Glomerular visceral epithelial cell (primary cell): ENCODE measurements around the gene SLC22A8.
"Not testable (repeated sequence)": the region's sequence is repeated elsewhere in the genome, so short reads cannot be mapped to it uniquely, and the experiment has no call there.

Experiments used
- DNase-seq: peaks from one replicate; pipeline ENCODE4 v3.0.0-alpha.2; 2016; ENCODE audit errors: extremely low spot score

The SLC22A8 gene

GRCh38 chr11:62988276-62988675, 27.4 kb downstream of the SLC22A8 start:
- DNase-seq = no peak

DNA sequence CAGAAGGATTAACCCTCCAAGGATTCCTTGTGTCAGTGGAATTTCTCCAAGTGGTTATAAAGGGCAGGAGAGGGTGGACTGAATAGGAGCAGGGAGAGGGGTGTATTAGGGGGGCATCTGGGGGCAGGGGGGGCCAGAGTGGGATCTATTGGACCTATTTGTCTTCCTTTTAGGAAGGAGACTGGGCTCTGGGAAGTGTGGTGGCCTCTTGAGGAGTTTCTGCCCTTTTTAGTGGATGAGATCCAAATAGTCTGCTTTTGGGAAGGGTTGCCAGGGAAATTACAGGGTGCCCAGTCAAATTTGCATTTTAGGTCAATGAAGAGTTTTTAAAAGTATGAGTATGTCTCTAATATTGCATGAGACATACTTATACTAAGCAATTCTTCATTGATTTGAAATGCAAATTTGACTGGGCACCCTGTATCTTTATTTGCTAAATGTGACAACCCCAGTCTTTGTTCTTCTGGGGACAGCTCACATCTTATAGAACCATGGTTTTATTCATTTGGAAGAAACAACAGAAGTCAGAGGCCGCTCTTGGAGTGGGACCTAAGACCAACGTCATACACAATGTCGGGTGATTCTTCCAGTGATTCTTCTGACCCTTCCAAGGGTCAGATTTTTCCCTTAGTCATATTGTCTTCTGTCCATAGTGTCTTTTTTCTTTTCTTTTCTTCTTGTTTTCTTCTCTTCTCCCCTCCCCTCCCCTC, 30.4 kb downstream of the SLC22A8 start:
- no peak for DNase-seq

GRCh38 chr11:62984451-62984991, 31.1 kb downstream of the SLC22A8 start, which contains the start of gene SLC22A6:
TSS of gene SLC22A6 (minus strand) at chr11:62984967. CDS start at chr11:62984690, 277 bp downstream.
- no peak for DNase-seq

GRCh38 chr11:62983536-62984199, 32.0 kb downstream of the SLC22A8 start:
- DNase-seq = no peak

DNA sequence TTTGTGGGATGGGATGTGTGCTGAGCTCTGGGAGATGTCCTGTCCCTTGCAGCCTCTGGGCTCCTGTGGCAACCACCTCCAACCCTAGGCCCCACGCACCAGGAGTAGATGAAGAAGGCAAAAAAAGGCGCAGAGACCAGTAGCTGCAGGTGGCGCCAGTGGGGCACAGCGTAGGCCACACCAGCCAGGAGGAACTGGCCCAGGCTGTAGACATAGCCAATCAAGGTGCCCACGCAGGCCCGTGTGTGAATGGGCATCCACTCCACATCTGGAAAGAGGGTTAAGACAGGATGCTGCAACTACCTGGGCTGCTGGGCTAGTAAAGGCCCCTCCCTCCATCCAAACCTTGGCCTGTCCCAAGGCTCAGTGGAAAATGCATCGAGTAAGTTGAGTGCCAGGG, 33.9 kb downstream of the SLC22A8 start:
- DNase-seq = no peak

GRCh38 chr11:62980133-62980760, 35.4 kb downstream of the SLC22A8 start:
- no peak for DNase-seq

DNA sequence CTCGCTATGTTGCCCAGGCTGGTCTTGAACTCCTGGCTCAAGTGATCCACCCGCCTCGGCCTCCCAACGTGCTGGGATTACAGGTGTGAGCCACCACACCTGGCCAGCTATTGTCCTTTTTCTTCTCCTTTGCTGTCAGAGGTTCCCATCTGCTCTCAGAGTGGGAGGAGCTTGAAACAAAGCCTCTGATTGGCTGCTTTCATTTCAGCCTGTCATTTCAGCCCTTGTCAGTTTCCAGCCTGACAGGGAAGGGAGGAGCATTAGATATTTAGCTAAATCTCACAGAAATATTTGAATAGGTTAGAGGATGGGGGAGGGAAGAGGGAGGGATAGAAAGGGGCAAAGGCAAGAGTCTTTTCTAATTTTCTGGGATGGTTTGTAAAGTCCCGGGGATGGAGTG, 39.5 kb downstream of the SLC22A8 start:
- no peak for DNase-seq

- DNase-seq = peak; percentile 11
Observed at GRCh38 chr11:62974848-62975522, 40.7 kb downstream of the SLC22A8 start.

- DNase-seq = no peak
Observed at GRCh38 chr11:62965574-62965973, 50.1 kb downstream of the SLC22A8 start.

GRCh38 chr11:62962391-62962790, 53.2 kb downstream of the SLC22A8 start:
- DNase-seq = no peak

DNA sequence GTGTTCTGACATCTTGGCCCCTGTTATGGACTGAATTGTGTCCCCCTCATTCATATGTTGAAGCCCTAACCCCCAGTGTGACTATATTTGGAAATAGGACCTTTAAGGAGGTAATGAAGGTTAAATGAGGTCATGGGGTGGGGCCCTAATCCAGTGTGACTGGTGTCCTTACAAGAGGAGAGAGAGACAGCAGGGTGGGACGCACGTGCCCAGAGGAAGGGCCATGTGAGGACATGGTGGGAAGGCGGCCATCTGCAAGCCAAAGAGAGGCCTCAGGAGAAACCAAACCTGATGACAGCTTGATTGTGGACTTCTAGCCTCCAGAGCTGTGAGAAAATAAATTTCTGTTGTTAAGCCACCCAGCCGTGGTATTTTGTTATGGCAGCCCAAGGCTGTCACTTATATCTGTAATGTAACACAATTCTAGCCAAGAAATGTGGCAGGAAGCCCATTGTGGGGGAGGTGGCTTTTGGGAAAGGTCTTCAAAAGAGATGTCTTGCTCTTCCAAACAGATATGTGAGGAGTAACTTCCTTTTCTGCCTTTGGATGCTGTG, 54.5 kb downstream of the SLC22A8 start:
- DNase-seq = no peak

DNA sequence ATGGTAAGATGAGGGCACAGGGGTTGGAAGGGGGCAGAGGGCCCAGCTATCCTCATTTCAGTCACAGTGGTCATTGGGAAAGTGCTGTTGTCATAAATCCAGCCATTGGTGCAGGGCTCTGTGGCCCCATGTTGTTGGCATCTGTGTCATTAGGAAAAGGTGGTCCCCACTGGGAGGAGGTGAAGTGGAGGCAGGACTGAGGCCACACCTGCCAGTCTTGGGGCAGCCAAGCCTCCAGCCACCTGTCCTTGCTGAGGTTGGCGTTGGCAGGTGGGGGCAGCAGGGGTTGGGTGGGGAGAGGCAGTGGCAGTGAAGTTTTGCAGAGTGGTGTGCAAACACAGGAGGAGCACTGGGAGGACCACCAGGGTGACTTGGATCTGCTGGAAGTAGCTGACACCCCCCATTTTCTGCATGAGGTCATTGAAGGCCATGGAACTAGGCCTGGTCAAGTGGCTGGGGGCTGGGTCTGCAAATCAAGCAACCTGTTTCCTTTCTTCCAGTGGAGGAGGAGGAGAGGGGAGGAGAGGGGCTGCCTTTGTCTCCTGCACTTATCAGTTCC, 56.1 kb downstream of the SLC22A8 start:
- no peak for DNase-seq

GRCh38 chr11:62958547-62959421, 56.9 kb downstream of the SLC22A8 start:
- DNase-seq = no peak

DNA sequence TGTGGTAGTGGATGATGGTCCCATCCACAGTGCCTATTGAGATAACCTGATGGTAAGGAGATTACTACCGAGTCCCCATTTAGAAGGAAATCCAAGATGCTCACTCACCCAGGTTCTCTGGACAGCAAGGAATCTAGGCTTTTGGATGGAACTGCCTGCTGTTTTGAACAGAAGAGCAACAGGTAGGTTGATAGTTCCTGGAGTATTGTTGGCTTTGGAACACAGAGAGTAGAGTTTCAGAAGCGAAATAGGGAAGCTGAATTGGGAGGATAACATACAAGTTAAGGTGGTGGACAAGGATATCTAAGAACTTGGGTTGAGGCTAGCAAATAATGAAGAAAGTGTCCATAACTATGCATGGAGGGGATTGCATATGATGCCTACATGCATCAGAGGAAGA, 58.5 kb downstream of the SLC22A8 start:
- DNase-seq = no peak

DNA sequence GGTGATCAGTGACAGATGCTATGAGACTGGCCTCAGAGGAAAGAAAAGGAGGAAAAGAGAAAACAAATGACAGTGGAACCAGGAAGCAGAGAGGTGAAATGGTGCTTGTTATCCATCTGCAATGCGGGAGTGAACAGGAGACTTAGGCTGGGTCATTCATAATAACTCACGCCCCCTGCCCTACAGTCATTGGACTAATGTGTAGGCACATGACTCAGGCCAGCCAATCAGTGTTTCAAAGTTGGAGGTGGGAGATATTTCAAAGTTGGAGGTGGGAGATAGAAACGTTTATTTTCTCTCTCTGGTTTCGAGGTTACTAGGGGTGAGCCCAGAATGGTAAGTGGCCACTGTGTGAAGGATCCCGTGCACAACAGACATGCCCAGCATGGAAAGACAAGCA, 61.2 kb downstream of the SLC22A8 start:
- DNase-seq = no peak

DNA sequence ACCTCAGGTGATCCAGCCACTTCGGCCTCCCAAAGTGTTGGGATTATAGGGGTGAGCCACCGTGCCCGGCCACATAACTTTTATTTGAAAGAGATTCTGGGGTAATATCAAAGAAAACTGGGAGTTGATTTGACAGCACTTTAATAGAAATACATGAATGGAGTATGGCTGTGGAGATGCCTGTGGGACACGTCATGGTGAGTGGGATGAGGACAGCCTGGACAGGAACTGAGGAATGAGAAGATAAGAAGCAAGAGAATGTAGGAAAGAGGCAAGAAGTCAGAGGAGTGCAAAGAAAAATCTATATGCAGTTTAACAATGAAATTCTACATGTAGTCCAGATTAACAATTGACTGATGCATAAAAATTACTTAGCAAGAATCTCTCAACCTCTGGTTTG, 61.8 kb downstream of the SLC22A8 start:
- no peak for DNase-seq

GRCh38 chr11:62948765-62949320, 66.8 kb downstream of the SLC22A8 start:
- no peak for DNase-seq

- not testable (repeated sequence) for DNase-seq
Observed at GRCh38 chr11:62945538-62945937, 70.1 kb downstream of the SLC22A8 start.
